HEK293 (cell line): ENCODE results near the gene BMF.

ENCODE experiments used
- CTCF ChIA-PET: fragments of 350-600 bp; formaldehyde crosslinking; extraction: SDS; loops from one replicate; lab custom pipeline; 2021; ENCODE audit warnings: antibody characterized with exemption; lab: Yijun Ruan, JAX
- POLR2A ChIA-PET: fragments of 300-600 bp; formaldehyde crosslinking; extraction: SDS; loops from one replicate; lab custom pipeline; 2020; ENCODE audit warnings: antibody characterized with exemption, inconsistent platforms; lab: Yijun Ruan, JAX
- H3K27ac ChIP-seq: fragments of 200-500 bp; sonication (Bioruptor generic); 2 replicates; pipeline ENCODE4 v1.5.1; 2014; ENCODE audit warnings: low read depth, low read length, control low read depth, inconsistent platforms; ENCODE audit errors: extremely low read depth
- H3K36me3 ChIP-seq, 2 experiments: fragments of 200-500 bp in 1 of 2; sonication (Bioruptor generic) in 1 of 2; 1 replicate in 1 of 2; 2 replicates in 1 of 2; pipeline ENCODE4 v1.5.1; 2014 to 2017; ENCODE audit warnings: inconsistent platforms in 2 of 2, low read length in 2 of 2; ENCODE audit not compliant: control insufficient read depth in 2 of 2, insufficient read depth in 1 of 2
- H3K4me1 ChIP-seq: fragments of 200-500 bp; sonication (Bioruptor generic); 2 replicates; pipeline ENCODE4 v1.5.1; 2014; ENCODE audit warnings: mild to moderate bottlenecking, low read length, inconsistent platforms; ENCODE audit not compliant: control insufficient read depth, insufficient read depth
- H3K4me3 ChIP-seq: 2 replicates; pipeline ENCODE4 v1.5.1; 2011; ENCODE audit warnings: low read depth, mild to moderate bottlenecking, control low read depth, low read length, moderate library complexity
- H3K9me3 ChIP-seq: fragments of 200-500 bp; sonication (Bioruptor generic); 2 replicates; pipeline ENCODE4 v1.5.1; 2014; ENCODE audit warnings: low read depth, low read length, inconsistent platforms; ENCODE audit not compliant: control insufficient read depth, insufficient read depth
- KLF1 ChIP-seq: fragments of 450-650 bp; formaldehyde crosslinking; IDR thresholded peaks from 2 replicates; pipeline ENCODE4 v1.5.1; 2016; ENCODE audit warnings: missing biosample characterization, missing genetic modification characterization
- PRDM1 ChIP-seq: fragments of 450-650 bp; formaldehyde crosslinking; IDR thresholded peaks from 2 replicates; pipeline ENCODE4; 2016; ENCODE audit warnings: missing biosample characterization, missing genetic modification characterization
- SALL2 ChIP-seq: fragments of 450-650 bp; formaldehyde crosslinking; IDR thresholded peaks from 2 replicates; pipeline ENCODE4 v1.5.0; 2017; ENCODE audit warnings: missing biosample characterization, mild to moderate bottlenecking, missing genetic modification characterization, borderline replicate concordance
- SETDB1 ChIP-seq: IDR thresholded peaks from one replicate; pipeline ENCODE4 v1.6.1; 2017; ENCODE audit warnings: mild to moderate bottlenecking, low read length, moderate library complexity, mixed read lengths; ENCODE audit not compliant: insufficient read length
- YY1 ChIP-seq: fragments of 450-650 bp; formaldehyde crosslinking; IDR thresholded peaks from 2 replicates; pipeline ENCODE4 v1.5.1; 2018; ENCODE audit warnings: missing biosample characterization, missing genetic modification characterization
- ZBTB8A ChIP-seq: fragments of 450-650 bp; formaldehyde crosslinking; IDR thresholded peaks from 2 replicates; pipeline ENCODE4 v1.5.1; 2016; ENCODE audit warnings: missing biosample characterization, missing genetic modification characterization
- ZEB2 ChIP-seq: fragments of 450-650 bp; formaldehyde crosslinking; IDR thresholded peaks from 2 replicates; pipeline ENCODE4 v1.5.1; 2016; ENCODE audit warnings: missing biosample characterization, missing genetic modification characterization
- ZNF16 ChIP-seq: fragments of 450-650 bp; formaldehyde crosslinking; IDR thresholded peaks from 2 replicates; pipeline ENCODE4 v1.5.1; 2016; ENCODE audit warnings: low read depth, missing biosample characterization, missing genetic modification characterization
- ZNF221 ChIP-seq: fragments of 450-650 bp; formaldehyde crosslinking; IDR thresholded peaks from 2 replicates; pipeline ENCODE4 v1.5.1; 2017; ENCODE audit warnings: missing biosample characterization, missing genetic modification characterization, borderline replicate concordance
- ZNF341 ChIP-seq: fragments of 450-650 bp; formaldehyde crosslinking; IDR thresholded peaks from 2 replicates; pipeline ENCODE4; 2016; ENCODE audit warnings: low read depth, missing biosample characterization, missing genetic modification characterization
- ZNF560 ChIP-seq: fragments of 450-650 bp; formaldehyde crosslinking; IDR thresholded peaks from 2 replicates; pipeline ENCODE4 v1.5.1; 2017; ENCODE audit warnings: missing biosample characterization, missing genetic modification characterization, borderline replicate concordance
- ZNF571 ChIP-seq: fragments of 450-650 bp; formaldehyde crosslinking; IDR thresholded peaks from 2 replicates; pipeline ENCODE4 v1.5.0; 2017; ENCODE audit warnings: missing biosample characterization, missing genetic modification characterization
- ZNF623 ChIP-seq: fragments of 450-650 bp; formaldehyde crosslinking; IDR thresholded peaks from 2 replicates; pipeline ENCODE4 v1.5.1; 2016; ENCODE audit warnings: missing biosample characterization, missing genetic modification characterization
- ZNF629 ChIP-seq: fragments of 450-650 bp; formaldehyde crosslinking; IDR thresholded peaks from 2 replicates; pipeline ENCODE4 v1.5.1; 2017; ENCODE audit warnings: missing biosample characterization, missing genetic modification characterization
- ZXDB ChIP-seq: fragments of 450-650 bp; formaldehyde crosslinking; IDR thresholded peaks from 2 replicates; pipeline ENCODE4 v1.5.1; 2016; ENCODE audit warnings: missing biosample characterization, missing genetic modification characterization
- TF ChIP-seq, protein P1 (sequence below): fragments of 450-650 bp; formaldehyde crosslinking; IDR thresholded peaks from 2 replicates; pipeline ENCODE4 v1.5.1; 2016; ENCODE audit warnings: missing biosample characterization, missing genetic modification characterization
- TF ChIP-seq, protein P2 (sequence below): fragments of 450-650 bp; formaldehyde crosslinking; conservative IDR thresholded peaks from 2 replicates; pipeline ENCODE4 v1.5.1; 2016; ENCODE audit warnings: low read depth, missing biosample characterization, missing genetic modification characterization
- TF ChIP-seq, protein P3 (sequence below): fragments of 450-650 bp; formaldehyde crosslinking; IDR thresholded peaks from 2 replicates; pipeline ENCODE4 v1.5.1; 2016; ENCODE audit warnings: missing biosample characterization, missing genetic modification characterization

The BMF gene

DNA sequence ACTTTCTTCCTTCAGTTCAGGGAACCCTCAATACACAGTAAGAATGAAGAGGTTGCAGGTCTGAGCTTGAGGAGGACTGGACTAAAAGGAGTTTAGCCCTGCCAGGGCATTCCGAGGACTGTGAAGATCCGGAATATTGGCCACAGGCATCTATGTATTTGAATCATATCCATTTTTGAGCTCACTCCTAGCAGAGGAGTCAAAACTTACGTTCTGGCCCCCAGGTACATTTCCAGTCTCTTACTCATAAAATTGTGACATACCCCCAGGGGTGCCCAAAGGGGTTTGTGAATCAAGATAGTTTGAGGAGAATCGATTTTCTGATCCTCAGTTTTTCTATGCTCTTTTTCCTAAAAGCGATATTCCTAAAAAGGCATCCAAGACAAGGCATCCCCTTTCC lies 42.1 kb downstream of the BMF start:
- peaks cover 24% of the 10 kb centered on the region for H3K4me1 ChIP-seq
- H3K4me3 ChIP-seq: no peak overlapping the region
- TF ChIP-seq, protein P1, sequence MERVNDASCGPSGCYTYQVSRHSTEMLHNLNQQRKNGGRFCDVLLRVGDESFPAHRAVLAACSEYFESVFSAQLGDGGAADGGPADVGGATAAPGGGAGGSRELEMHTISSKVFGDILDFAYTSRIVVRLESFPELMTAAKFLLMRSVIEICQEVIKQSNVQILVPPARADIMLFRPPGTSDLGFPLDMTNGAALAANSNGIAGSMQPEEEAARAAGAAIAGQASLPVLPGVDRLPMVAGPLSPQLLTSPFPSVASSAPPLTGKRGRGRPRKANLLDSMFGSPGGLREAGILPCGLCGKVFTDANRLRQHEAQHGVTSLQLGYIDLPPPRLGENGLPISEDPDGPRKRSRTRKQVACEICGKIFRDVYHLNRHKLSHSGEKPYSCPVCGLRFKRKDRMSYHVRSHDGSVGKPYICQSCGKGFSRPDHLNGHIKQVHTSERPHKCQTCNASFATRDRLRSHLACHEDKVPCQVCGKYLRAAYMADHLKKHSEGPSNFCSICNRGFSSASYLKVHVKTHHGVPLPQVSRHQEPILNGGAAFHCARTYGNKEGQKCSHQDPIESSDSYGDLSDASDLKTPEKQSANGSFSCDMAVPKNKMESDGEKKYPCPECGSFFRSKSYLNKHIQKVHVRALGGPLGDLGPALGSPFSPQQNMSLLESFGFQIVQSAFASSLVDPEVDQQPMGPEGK (tag by site-specific recombination): no peak
- TF ChIP-seq SETDB1: no peak
- TF ChIP-seq ZXDB (tag by site-specific recombination): no peak
- TF ChIP-seq, all 188 proteins: peak for 0
- POLR2A ChIA-PET: no interaction called here
- Histone ChIP-seq H3K9me3 (no peaks in the 10 kb centered on the region), H3K27ac (no peak overlapping the region), H3K36me3 (no peaks in the 10 kb centered on the region)
- CTCF ChIA-PET: interaction anchor here (0.7 to 1.4 kb wide), 3 partner anchors 38 to 208 kb away, joined by 3 to 4 read pairs (median 3); no protein-coding TSS in a partner anchor

DNA sequence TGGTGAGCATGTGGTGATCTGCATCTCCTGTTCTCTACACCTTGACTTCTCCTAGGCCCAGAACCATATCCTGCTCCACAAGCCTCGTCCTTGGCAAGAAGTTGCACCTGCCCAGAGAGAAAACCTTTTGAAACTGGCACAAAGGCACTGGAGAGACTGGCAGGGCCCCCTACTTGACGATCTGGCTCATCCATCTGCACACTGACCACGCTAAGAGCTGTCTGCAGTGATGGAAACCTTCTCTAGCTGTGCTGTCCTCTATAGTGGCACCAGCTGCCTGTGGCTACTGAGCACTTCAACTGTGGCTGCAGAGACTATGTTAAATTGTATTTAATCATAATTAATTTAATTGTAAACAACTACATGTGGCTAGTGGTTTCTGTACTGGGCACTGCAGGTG lies 43.5 kb downstream of the BMF start:
- H3K4me3 ChIP-seq: no peak overlapping the region
- H3K27ac ChIP-seq: no peak overlapping the region
- ChIA-PET POLR2A (no interaction called here), CTCF (interaction anchor here (0.6 to 1.3 kb wide), 3 partner anchors 12 to 39 kb away, joined by 3 to 5 read pairs (median 4); no protein-coding TSS in a partner anchor)
- peaks cover 24% of the 10 kb centered on the region for H3K4me1 ChIP-seq
- TF ChIP-seq ZNF16 (tag by site-specific recombination) (no peak), ZEB2 (no peak), ZNF560 (tag by site-specific recombination) (no peak), ZNF623 (tag by site-specific recombination) (no peak), ZNF341 (tag by site-specific recombination) (no peak), KLF1 (tag by site-specific recombination) (no peak), ZBTB8A (tag by site-specific recombination) (no peak), YY1 (tag by site-specific recombination) (no peak), PRDM1 (no peak), ZNF629 (tag by site-specific recombination) (no peak), SALL2 (tag by site-specific recombination) (no peak), ZNF571 (tag by site-specific recombination) (no peak), ZNF221 (no peak)
- TF ChIP-seq, protein P2, sequence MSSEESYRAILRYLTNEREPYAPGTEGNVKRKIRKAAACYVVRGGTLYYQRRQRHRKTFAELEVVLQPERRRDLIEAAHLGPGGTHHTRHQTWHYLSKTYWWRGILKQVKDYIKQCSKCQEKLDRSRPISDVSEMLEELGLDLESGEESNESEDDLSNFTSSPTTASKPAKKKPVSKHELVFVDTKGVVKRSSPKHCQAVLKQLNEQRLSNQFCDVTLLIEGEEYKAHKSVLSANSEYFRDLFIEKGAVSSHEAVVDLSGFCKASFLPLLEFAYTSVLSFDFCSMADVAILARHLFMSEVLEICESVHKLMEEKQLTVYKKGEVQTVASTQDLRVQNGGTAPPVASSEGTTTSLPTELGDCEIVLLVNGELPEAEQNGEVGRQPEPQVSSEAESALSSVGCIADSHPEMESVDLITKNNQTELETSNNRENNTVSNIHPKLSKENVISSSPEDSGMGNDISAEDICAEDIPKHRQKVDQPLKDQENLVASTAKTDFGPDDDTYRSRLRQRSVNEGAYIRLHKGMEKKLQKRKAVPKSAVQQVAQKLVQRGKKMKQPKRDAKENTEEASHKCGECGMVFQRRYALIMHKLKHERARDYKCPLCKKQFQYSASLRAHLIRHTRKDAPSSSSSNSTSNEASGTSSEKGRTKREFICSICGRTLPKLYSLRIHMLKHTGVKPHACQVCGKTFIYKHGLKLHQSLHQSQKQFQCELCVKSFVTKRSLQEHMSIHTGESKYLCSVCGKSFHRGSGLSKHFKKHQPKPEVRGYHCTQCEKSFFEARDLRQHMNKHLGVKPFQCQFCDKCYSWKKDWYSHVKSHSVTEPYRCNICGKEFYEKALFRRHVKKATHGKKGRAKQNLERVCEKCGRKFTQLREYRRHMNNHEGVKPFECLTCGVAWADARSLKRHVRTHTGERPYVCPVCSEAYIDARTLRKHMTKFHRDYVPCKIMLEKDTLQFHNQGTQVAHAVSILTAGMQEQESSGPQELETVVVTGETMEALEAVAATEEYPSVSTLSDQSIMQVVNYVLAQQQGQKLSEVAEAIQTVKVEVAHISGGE (tag by site-specific recombination): no peak
- TF ChIP-seq, protein P3, sequence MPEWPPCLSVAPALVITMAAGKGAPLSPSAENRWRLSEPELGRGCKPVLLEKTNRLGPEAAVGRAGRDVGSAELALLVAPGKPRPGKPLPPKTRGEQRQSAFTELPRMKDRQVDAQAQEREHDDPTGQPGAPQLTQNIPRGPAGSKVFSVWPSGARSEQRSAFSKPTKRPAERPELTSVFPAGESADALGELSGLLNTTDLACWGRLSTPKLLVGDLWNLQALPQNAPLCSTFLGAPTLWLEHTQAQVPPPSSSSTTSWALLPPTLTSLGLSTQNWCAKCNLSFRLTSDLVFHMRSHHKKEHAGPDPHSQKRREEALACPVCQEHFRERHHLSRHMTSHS (tag by site-specific recombination): no peak
- H3K36me3 ChIP-seq: no peaks in the 10 kb centered on the region
- H3K9me3 ChIP-seq: no peaks in the 10 kb centered on the region
